NOMO-1 (cell line): ENCODE measurements around the gene TAAR2.
"Not testable (repeated sequence)": the region's sequence is repeated elsewhere in the genome, so short reads cannot be mapped to it uniquely, and the experiment has no call there.

ENCODE experiments used
- DNase-seq, 2 experiments: peaks; one replicate each; lab custom pipeline; 2025; ENCODE audit not compliant: unreplicated experiment in 2 of 2; lab: John Stamatoyannopoulos, UW

The TAAR2 gene

DNA sequence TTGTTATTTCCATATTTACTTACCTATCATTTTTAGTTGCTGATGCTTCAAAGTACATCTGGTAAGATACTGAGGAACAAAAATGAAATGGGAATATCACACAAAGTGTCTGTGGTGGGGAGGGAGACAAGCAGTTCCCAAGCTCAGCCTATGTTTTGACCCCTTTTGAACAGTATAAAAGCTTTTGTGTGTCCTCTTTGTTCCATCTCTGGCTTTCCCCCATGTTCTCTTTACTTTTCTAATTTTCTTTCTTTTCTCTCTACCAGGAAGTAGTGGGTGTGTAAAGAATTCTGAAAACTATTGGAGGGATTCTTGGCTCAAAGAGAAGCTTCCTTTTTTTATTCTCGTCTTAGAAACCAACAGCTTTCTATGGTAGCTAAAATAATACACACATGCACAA is 7.4 kb downstream of the TAAR2 start:
- DNase-seq: no peak

DNA sequence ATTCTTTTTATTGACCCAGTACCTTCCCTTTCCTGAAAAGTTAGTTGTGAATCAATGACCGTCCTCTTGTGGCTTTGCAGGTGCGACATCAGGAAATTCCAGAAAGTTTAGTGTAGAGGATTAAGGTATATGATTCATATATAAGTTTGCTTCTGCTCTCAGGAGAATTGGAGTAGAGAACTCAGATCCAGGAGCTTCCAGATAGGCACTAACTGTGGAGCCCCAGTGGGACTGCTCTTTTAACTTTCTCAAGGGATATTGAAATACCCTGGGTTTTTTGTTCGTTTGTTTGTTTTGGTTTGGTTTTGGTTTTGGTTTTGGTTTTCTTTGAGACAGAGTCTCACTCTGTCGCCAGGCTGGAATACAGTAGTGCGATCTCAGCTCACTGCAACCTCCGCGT is 9.5 kb downstream of the TAAR2 start:
- DNase-seq: no peak

DNA sequence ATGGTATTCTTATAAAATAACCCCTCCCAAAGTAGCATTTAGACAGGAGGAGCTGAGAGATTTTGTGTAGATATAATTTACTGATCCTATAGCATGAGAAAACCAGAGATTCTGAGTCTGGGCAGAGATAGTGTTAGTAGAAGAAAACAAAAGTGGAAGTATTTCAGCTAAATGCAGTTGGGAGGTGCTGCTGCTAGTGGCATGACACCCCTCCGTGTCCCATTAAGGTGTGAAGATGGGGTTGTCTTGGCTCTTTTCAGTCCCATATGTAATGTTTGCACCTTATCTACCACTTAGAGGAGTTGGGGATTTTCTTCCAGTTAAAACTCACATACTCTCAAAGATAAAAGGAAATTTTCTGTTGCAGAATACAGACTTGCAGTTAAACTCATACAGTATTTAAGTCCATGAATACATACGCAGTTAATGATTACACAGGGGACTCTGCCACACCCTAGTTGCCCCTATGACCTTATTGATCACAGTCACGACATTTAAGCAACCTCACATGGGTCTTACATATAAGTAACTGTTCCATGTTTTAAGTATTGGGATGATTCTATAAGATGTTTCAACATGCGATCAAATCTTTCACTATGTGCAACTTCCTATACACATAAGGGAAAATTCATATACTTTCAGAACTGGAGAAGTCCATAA is 11.5 kb downstream of the TAAR2 start:
- DNase-seq: no peak

DNA sequence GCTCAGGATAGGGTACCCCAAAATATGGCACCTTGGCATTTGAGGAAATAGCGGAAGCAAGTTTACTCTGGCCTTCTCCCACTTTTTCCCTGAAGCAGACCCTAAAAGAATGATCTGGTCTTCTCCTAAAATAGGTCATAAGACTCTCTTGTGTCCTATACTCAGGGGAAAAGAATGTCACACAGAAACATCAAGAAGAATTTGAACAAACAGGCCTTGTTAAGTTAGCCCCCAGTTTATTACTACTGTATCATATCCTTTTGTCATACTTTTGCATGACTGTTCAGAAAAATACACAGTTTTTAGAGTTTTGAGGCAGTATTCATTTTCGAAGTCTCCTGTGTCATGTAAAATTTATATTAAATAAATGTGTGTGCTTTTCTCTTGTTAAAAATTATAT is 12.5 kb downstream of the TAAR2 start:
- no peak for DNase-seq

DNA sequence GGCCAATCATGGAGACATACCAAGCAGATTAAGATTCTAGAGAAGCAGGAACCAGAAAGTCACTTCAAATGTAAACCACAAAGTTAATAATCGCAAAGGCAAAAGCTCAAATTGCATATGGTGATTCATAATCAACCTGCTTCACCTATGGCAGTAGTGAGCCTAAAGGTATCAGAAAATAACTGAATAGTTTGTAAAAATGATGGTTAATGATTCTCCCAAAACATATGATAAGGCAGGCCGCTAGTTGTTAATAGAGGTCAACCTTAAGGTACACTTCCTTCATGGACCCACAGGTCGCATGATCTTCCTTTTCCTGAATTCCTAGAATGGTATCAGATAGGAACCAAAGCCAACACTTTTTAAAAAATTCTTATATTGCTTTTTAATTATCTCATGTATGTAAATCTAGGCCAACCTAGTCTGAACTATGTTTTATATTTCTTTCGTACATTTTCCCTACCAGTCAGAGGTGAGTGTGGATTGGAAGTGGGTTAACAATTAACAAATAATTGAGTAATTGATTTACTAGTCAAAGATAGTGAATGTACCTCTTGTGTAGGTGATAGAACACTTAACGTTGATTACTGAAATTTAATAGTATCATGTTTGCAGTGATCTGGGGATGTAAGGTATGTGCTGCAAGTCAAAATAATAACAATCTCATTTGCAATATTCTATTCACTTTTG is 16.4 kb downstream of the TAAR2 start:
- DNase-seq: no peak

- DNase-seq: no peak
These were observed 19.4 kb downstream of the TAAR2 start for GRCh38 chr6:132604635-132605152.

- not testable (repeated sequence) for DNase-seq
These were observed 23.2 kb downstream of the TAAR2 start for GRCh38 chr6:132600900-132601299.

GRCh38 chr6:132598473-132598872 is 25.6 kb downstream of the TAAR2 start:
- DNase-seq: no peak

DNA sequence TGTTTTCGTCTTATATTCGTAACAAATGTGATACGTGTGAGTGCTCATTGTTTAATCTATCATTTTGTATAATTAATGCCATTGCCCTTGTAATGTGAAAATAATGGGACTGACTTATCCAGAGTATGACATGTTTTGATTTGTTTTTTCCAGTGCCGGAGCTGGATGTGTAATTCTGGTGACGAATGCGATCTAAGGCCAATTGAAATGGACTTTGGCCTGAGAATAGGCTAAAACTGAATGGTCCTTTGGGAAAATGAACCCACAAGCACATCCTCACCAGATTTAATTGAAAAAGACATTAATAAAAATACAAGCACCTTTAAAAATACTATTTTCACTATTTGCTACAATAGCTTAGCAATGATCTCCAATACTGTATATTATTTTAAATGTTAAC is 27.9 kb downstream of the TAAR2 start:
- no peak for DNase-seq

DNA sequence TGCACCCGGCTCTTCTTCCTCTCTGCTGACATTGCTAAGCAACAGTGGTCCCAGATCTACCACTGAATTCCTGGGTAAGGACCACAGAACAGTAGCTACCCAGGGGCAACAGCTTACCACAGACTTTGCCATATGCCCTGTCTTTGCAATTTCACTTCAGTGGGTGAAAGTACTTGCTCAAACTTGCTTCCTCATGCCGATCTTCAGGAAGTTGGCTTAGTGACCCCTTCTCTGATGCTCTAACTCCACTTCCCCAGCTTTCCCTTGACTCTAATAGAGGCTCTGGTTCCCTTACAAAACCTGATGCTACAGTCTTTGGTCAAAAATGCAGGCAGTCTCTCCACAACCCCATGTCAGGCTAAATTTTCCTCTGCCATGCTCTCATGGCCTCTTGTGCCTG is 31.2 kb downstream of the TAAR2 start:
- peak in 1 of 2 experiments; percentile 36 for DNase-seq

GRCh38 chr6:132590362-132590761 is 33.7 kb downstream of the TAAR2 start:
- DNase-seq: no peak

DNA sequence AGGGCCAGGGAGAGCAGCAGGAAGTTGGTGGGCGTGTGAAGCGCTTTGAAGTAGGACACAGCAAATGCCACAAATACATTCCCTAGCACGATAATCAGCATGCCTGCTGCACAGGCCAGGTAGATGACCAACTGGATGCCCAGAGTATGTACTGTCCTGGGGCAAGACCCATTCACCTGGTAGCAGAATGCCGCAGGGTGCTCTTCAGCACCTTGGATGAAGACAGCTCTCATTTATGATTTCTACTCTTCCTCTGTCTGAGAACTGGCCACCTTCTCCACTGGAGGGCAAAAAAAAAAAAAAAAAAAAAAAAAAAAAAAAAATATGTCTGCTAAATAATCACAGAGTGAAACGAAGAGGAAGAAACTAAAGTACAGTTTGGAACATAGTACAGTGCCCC is 34.6 kb downstream of the TAAR2 start, which contains the start of gene TAAR5:
TSS of gene TAAR5 (minus strand) at position 288 of the 400 bp plus-strand sequence. CDS start at position 233, 55 bp downstream.
- no peak for DNase-seq

DNA sequence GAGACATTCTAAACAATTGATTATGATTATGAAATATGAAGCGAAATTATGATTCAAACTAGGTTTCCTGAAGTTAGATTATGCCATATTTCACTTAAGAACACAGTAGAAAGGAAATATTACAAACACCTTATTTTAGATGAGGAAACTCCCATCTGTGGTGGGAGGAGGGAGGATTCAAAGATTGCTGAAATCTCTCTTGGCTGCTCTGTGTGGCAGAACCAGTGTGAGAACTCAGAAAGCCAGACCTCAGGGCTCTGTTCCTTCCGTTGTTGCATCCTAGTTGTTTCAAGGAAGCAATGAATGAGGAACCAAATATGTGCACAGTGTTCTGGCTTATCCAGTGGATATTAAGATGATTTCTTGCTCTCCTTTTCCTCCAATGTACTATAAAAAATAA is 36.7 kb downstream of the TAAR2 start:
- DNase-seq: peak; percentile 8 to 45

DNA sequence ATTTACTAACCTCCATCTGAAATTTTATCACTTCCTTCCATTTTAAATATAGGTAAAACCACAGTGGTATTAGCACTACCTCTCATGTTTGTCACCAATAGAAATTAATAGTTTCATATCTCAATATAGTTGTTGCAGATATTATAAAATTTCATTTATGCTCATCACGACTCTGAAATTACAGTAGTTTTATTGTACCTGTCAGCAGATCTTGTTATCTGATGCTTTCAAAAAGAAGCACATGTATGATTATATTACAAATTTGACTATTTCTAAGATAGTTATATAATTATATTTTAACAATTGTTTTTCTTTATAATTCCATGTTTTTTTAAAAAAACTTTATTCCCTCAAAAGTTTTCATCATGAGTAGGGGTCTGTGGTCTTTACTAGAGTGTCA is 39.4 kb downstream of the TAAR2 start:
- DNase-seq: no peak

DNA sequence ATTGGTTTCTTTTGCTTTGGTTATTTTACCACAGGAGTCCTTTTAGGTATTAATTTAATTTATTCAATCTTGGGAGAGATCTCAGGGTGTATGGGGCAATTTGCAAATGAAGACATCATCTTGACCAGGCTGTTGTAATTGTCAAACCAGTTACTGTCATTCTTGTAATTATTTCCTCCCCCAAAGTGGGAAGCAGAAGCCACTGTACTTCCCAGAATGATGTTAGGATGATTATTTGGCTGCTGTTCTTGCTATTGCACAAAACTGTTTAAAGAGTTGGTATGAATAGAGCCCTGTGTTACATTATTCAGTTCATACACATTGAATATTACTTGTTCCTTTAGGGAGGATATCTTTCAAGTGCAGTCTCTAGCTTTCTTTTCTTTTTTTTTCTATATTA is 52.3 kb downstream of the TAAR2 start:
- peak in 1 of 2 experiments; percentile 2 for DNase-seq

GRCh38 chr6:132570221-132570777 is 53.8 kb downstream of the TAAR2 start, which contains the start of gene TAAR6:
Gene TAAR6, plus strand, starts transcription at chr6:132570322. Its CDS starts 0 bp downstream, at chr6:132570322.
- DNase-seq: no peak

GRCh38 chr6:132569170-132569569 is 54.9 kb downstream of the TAAR2 start:
- DNase-seq: no peak

GRCh38 chr6:132568611-132569010 is 55.5 kb downstream of the TAAR2 start:
- DNase-seq: no peak

GRCh38 chr6:132567566-132567965 is 56.5 kb downstream of the TAAR2 start:
- no peak for DNase-seq
